ENCODE data around the gene EXT2.
A peak's percentile ranks its signal among the peaks of the same experiment; 100 is the strongest.

The EXT2 gene

DNA sequence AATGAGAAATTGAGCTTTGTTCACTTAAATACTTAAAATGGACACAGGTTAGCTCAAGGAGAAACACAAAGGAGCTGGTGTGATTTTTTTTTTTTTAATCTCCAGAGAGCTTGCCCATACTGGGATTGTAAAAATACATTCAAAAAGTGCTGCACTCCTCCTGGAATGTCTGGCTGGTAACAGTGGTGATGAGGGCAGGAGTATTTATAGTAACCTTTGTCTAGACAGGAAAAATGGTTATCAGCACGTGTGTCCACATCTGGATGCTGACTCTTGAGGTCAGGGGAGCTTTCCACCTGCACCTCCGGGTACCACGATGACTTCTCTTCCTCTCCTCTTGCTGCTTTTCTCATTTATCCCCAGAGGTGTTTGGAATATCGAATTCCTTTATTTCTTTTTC, 30.1 kb downstream of the EXT2 start:
- no peak for TF ChIP-seq CTCF (IDR thresholded peaks at IDR 0.05; ENCODE audit: unreplicated experiment in 3 of 3)
- Mint-ChIP-seq H3K36me3 (ENCODE audit: low read depth) (peaks cover 84% of the 10 kb centered on the region), H3K9me3 (no peaks in the 10 kb centered on the region), H3K4me3 (no peak overlapping the region), H3K27ac (no peak overlapping the region), H3K27me3 (ENCODE audit: low read depth) (no peaks in the 10 kb centered on the region), H3K4me1 (peaks cover 9% of the 10 kb centered on the region)

- no peaks in the 10 kb centered on the region for H3K27me3 Mint-ChIP-seq (ENCODE audit: low read depth)
- no peak overlapping the region for H3K4me3 Mint-ChIP-seq
- H3K4me1 Mint-ChIP-seq = peaks cover 4% of the 10 kb centered on the region
- H3K36me3 Mint-ChIP-seq (ENCODE audit: low read depth) = peaks cover 82% of the 10 kb centered on the region
- H3K9me3 Mint-ChIP-seq = no peaks in the 10 kb centered on the region
- TF ChIP-seq CTCF (IDR thresholded peaks at IDR 0.05; ENCODE audit: unreplicated experiment in 3 of 3) = no peak
- no peak overlapping the region for H3K27ac Mint-ChIP-seq
Measured at GRCh38 chr11:44126304-44126703, 30.8 kb downstream of the EXT2 start.

DNA sequence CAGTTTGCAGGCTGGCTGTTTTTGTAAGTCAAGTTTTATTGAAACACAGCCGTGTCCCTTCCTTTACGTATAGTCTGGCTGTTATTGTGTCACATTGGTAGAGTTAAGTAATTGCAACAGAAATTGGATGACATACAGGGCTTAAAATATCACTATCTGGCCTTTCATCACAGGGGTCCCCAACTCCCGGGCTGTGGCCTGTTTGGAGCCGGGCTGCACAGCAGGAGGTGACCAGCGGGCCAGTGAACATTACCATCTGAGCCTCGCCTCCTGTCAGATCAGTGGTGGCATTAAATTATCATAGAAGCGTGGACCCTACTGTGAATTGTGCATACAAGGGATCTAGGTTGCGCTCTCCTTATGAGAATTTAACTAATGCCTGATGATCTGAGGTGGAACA, 31.7 kb downstream of the EXT2 start:
- Mint-ChIP-seq H3K4me1 (peaks cover 4% of the 10 kb centered on the region), H3K27ac (no peak overlapping the region), H3K4me3 (no peak overlapping the region), H3K36me3 (ENCODE audit: low read depth) (peaks cover 78% of the 10 kb centered on the region), H3K9me3 (no peaks in the 10 kb centered on the region), H3K27me3 (ENCODE audit: low read depth) (no peaks in the 10 kb centered on the region)
- no peak for TF ChIP-seq CTCF (IDR thresholded peaks at IDR 0.05; ENCODE audit: unreplicated experiment in 3 of 3)

- peaks cover 78% of the 10 kb centered on the region for H3K36me3 Mint-ChIP-seq (ENCODE audit: low read depth)
- H3K27me3 Mint-ChIP-seq (ENCODE audit: low read depth) = peaks cover 3% of the 10 kb centered on the region
- H3K27ac Mint-ChIP-seq = no peak overlapping the region
- H3K4me1 Mint-ChIP-seq = peaks cover 8% of the 10 kb centered on the region
- no peak overlapping the region for H3K4me3 Mint-ChIP-seq
- no peak for TF ChIP-seq CTCF (IDR thresholded peaks at IDR 0.05; ENCODE audit: unreplicated experiment in 3 of 3)
- no peaks in the 10 kb centered on the region for H3K9me3 Mint-ChIP-seq
Measured at GRCh38 chr11:44128729-44129128, 33.3 kb downstream of the EXT2 start.

- no peak overlapping the region for H3K27ac Mint-ChIP-seq
- H3K27me3 Mint-ChIP-seq (ENCODE audit: low read depth) = peaks cover 3% of the 10 kb centered on the region
- no peaks in the 10 kb centered on the region for H3K9me3 Mint-ChIP-seq
- no peak for TF ChIP-seq CTCF (IDR thresholded peaks at IDR 0.05; ENCODE audit: unreplicated experiment in 3 of 3)
- peaks cover 66% of the 10 kb centered on the region for H3K36me3 Mint-ChIP-seq (ENCODE audit: low read depth)
- peaks cover 23% of the 10 kb centered on the region for H3K4me1 Mint-ChIP-seq
- H3K4me3 Mint-ChIP-seq = no peak overlapping the region
Measured at GRCh38 chr11:44130751-44131150, 35.3 kb downstream of the EXT2 start.

DNA sequence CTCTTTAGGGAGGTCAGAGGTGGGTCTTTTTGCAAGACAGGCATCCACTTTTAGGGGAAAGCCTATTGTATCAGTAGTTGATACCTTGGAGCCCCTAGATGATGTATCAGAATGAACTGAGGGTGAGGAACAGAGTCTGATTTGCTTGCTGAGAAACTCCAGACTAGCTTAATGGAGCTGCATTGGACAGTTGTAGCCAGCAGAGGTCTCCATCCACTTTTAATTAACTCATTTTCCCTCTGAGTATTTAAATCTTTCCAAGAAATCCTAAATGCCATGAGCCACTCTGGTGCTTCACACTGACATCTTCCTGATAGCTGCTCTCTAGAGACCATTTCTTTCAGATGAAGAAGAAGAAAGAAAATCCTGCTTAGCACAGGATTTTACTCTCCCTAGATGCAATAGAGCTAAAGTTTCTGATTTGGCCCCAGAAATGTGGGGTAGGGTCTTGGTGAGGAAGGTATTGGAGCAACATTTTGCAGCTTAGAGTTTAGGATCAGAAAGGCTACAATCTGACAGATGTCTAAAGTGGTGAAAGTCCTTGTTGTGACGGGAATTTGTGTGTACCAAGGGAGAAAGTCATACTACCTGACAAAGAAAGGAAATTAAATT, 38.0 kb downstream of the EXT2 start:
- H3K36me3 Mint-ChIP-seq (ENCODE audit: low read depth) = peaks cover 43% of the 10 kb centered on the region
- H3K27ac Mint-ChIP-seq = peak overlapping the region in 1 of 3 experiments; percentile 62
- no peaks in the 10 kb centered on the region for H3K9me3 Mint-ChIP-seq
- H3K27me3 Mint-ChIP-seq (ENCODE audit: low read depth) = peaks cover 3% of the 10 kb centered on the region
- H3K4me3 Mint-ChIP-seq = no peak overlapping the region
- peaks cover 49% of the 10 kb centered on the region for H3K4me1 Mint-ChIP-seq
- peak; percentile 69 to 81 (median 70) for TF ChIP-seq CTCF (IDR thresholded peaks at IDR 0.05; ENCODE audit: unreplicated experiment in 3 of 3)

Data from nephron (organoid).